SK-N-SH (cell line): ENCODE results near the gene LIMA1.

ENCODE experiments used
- EP300 ChIP-seq, 2 experiments: IDR thresholded peaks; 2 replicates each; pipeline versions ENCODE4 v1.4.0 to v1.6.1; 2012; ENCODE audit warnings: borderline replicate concordance in 1 of 2, low read depth in 1 of 2, low read length in 1 of 2
- EZH2phosphoT487 ChIP-seq: fragments of 200-600 bp; sonication (generic); IDR thresholded peaks from 2 replicates; pipeline ENCODE4 v1.6.1; 2017; ENCODE audit warnings: low read depth, mixed run types, mild to moderate bottlenecking, antibody characterized with exemption, moderate library complexity, borderline replicate concordance
- GABPA ChIP-seq: IDR thresholded peaks from 2 replicates; pipeline ENCODE4 v1.4.0; 2012; ENCODE audit warnings: low read depth, mild to moderate bottlenecking
- JUND ChIP-seq: IDR thresholded peaks from 2 replicates; pipeline ENCODE4 v1.4.0; 2012
- MXI1 ChIP-seq: IDR thresholded peaks from 2 replicates; pipeline ENCODE4 v1.6.1; 2012; ENCODE audit warnings: mild to moderate bottlenecking, low read depth, low read length, improper control_type of control experiment
- RFX5 ChIP-seq: IDR thresholded peaks from 2 replicates; pipeline ENCODE4 v1.6.1; 2012; ENCODE audit warnings: mild to moderate bottlenecking, improper control_type of control experiment, low read length
- SIN3A ChIP-seq: IDR thresholded peaks from 2 replicates; pipeline ENCODE4 v1.6.1; 2012; ENCODE audit warnings: low read depth, mild to moderate bottlenecking, low read length, moderate library complexity, borderline replicate concordance
- TAF1 ChIP-seq: IDR thresholded peaks from 2 replicates; pipeline ENCODE4 v1.6.1; 2012; ENCODE audit warnings: low read depth, mild to moderate bottlenecking, low read length, moderate library complexity, borderline replicate concordance
- TEAD4 ChIP-seq: IDR thresholded peaks from 2 replicates; pipeline ENCODE4 v1.4.0; 2012; ENCODE audit warnings: mild to moderate bottlenecking, borderline replicate concordance; ENCODE audit not compliant: insufficient read depth
- YY1 ChIP-seq: IDR thresholded peaks from 2 replicates; pipeline ENCODE4 v1.4.0; 2012; ENCODE audit warnings: low read depth, mild to moderate bottlenecking
- TF ChIP-seq, protein P1 (sequence below): fragments of 200-600 bp; sonication (generic); IDR thresholded peaks from 2 replicates; pipeline ENCODE4 v1.6.1; 2017; ENCODE audit warnings: antibody characterized with exemption, mild to moderate bottlenecking, moderate library complexity
- TF ChIP-seq, protein P2 (sequence below): IDR thresholded peaks from 2 replicates; pipeline ENCODE4 v1.4.0; 2012; ENCODE audit warnings: low read depth
- TF ChIP-seq, protein P3 (sequence below): IDR thresholded peaks from 2 replicates; pipeline ENCODE4 v1.4.0; 2012; ENCODE audit warnings: low read depth, borderline replicate concordance
- TF ChIP-seq, protein P4 (sequence below): IDR thresholded peaks from 2 replicates; pipeline ENCODE4 v1.4.0; 2012; ENCODE audit warnings: low read depth, borderline replicate concordance

DNA sequence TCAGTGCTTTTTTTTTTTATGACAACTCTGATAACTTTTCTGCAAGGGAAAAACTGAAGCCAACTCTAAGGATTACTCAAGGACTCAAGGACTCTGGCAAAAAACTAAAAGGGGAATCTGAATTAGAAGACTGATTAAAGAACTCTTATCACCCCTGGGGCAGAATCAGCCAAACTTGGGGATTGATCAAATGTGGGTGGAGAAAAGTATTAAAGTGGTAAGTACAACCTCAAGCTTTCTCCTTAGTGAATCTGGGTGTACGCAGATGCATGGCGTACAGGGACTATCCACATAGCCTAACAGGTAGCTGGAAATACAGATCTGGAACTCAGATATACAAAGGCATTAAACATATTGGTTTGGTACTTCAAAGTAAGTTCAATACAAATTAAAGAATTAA lies 7.3 kb downstream of the LIMA1 start:
- TF ChIP-seq, protein P1, sequence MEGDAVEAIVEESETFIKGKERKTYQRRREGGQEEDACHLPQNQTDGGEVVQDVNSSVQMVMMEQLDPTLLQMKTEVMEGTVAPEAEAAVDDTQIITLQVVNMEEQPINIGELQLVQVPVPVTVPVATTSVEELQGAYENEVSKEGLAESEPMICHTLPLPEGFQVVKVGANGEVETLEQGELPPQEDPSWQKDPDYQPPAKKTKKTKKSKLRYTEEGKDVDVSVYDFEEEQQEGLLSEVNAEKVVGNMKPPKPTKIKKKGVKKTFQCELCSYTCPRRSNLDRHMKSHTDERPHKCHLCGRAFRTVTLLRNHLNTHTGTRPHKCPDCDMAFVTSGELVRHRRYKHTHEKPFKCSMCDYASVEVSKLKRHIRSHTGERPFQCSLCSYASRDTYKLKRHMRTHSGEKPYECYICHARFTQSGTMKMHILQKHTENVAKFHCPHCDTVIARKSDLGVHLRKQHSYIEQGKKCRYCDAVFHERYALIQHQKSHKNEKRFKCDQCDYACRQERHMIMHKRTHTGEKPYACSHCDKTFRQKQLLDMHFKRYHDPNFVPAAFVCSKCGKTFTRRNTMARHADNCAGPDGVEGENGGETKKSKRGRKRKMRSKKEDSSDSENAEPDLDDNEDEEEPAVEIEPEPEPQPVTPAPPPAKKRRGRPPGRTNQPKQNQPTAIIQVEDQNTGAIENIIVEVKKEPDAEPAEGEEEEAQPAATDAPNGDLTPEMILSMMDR: no peak
- no peak for TF ChIP-seq JUND
- no peak for TF ChIP-seq EZH2phosphoT487
- TF ChIP-seq YY1: no peak
- TF ChIP-seq, protein P2, sequence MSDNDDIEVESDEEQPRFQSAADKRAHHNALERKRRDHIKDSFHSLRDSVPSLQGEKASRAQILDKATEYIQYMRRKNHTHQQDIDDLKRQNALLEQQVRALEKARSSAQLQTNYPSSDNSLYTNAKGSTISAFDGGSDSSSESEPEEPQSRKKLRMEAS: no peak
- TF ChIP-seq EP300 (IDR thresholded peaks at IDR 0.05; ENCODE audit: borderline replicate concordance in 1 of 2, low read depth in 1 of 2, low read length in 1 of 2): no peak
- TF ChIP-seq RFX5: no peak
- TF ChIP-seq, protein P3, sequence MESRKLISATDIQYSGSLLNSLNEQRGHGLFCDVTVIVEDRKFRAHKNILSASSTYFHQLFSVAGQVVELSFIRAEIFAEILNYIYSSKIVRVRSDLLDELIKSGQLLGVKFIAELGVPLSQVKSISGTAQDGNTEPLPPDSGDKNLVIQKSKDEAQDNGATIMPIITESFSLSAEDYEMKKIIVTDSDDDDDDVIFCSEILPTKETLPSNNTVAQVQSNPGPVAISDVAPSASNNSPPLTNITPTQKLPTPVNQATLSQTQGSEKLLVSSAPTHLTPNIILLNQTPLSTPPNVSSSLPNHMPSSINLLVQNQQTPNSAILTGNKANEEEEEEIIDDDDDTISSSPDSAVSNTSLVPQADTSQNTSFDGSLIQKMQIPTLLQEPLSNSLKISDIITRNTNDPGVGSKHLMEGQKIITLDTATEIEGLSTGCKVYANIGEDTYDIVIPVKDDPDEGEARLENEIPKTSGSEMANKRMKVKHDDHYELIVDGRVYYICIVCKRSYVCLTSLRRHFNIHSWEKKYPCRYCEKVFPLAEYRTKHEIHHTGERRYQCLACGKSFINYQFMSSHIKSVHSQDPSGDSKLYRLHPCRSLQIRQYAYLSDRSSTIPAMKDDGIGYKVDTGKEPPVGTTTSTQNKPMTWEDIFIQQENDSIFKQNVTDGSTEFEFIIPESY: no peak
- no peak for TF ChIP-seq TEAD4
- no peak for TF ChIP-seq GABPA
- TF ChIP-seq, protein P4, sequence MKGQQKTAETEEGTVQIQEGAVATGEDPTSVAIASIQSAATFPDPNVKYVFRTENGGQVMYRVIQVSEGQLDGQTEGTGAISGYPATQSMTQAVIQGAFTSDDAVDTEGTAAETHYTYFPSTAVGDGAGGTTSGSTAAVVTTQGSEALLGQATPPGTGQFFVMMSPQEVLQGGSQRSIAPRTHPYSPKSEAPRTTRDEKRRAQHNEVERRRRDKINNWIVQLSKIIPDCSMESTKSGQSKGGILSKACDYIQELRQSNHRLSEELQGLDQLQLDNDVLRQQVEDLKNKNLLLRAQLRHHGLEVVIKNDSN: no peak
- no peak for TF ChIP-seq SIN3A
- no peak for TF ChIP-seq MXI1
- TF ChIP-seq TAF1: no peak
